GM21528 (cell line): Measurements from ENCODE around the gene ZSWIM6.
"Not testable (repeated sequence)": the region's sequence is repeated elsewhere in the genome, so short reads cannot be mapped to it uniquely, and the experiment has no call there.

Source experiments
- ATAC-seq: cut with Tn5 transposase; IDR thresholded peaks from one replicate; pipeline ENCODE4 v1.9.1; 2021; ENCODE audit warnings: mild to moderate bottlenecking, moderate library complexity; ENCODE audit not compliant: unreplicated experiment, low FRiP score

The ZSWIM6 gene

DNA sequence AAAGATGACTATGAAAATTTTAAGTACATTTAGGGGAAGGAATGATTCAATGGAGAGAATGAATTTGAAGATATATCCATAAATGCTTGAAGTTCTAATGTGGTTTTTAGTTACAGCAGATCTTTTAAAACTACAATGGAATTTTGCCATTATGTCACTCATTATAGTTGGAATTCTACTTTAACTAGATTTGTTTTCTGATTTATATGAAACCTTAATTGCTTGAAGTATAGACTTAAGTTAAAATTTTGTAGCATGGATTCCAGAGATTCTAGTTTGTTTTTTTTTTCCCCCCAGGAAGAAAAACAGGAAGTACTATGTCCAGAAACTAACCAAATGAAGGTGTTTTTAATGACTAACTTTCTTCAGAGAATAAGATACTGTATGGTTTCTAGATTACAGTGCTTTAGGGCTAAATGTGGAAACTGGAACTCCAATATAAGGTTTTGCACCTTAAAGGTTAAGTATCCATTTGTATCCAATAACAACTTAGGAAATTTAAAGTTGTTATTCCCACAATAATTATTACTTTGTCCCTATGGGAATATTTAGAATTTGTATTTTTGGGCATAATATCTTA is 70.3 kb downstream of the ZSWIM6 start:
- no peak for ATAC-seq

DNA sequence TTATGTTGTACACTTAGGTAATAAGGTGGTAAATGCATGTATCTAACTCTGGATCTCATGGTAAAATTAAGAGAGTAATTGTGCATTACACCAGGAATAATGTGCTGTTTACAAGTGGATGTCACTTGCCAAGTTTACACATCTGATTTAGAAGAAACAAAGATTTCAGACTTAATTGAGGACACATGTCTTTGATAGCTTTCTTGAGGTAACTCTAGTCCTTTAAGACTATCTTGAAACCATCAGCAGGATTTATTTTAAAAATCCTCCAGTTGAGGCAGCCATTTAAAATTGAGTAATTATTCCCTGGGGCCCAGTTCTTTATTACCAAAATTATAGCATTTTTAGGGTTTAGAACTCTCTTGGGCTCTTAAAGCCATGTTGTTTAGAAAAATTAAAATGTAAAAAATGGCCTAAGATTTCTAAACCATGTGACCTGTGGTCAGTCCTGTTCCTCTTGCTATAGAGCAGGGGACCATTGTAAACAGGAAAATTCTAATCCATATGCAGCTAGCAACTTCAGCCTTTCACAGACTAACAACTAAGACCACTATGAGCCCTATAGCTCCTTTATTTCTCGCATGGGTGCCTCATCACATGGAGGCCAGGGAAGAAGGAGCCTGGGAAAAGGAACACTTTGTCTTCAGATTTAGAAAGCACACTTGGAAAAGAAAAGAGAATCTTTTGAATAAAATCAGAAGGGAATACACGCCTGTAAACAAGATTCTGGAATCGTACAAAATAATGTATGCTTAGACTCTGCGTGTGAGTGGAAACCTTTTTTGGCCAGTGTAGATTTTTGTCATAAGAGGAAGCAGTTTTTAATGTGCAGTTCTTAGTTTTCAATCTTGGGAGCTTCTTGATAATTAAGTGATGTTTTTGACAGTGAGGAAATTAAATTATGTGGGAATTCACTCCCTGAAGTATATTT is 71.2 kb downstream of the ZSWIM6 start:
- ATAC-seq: no peak

DNA sequence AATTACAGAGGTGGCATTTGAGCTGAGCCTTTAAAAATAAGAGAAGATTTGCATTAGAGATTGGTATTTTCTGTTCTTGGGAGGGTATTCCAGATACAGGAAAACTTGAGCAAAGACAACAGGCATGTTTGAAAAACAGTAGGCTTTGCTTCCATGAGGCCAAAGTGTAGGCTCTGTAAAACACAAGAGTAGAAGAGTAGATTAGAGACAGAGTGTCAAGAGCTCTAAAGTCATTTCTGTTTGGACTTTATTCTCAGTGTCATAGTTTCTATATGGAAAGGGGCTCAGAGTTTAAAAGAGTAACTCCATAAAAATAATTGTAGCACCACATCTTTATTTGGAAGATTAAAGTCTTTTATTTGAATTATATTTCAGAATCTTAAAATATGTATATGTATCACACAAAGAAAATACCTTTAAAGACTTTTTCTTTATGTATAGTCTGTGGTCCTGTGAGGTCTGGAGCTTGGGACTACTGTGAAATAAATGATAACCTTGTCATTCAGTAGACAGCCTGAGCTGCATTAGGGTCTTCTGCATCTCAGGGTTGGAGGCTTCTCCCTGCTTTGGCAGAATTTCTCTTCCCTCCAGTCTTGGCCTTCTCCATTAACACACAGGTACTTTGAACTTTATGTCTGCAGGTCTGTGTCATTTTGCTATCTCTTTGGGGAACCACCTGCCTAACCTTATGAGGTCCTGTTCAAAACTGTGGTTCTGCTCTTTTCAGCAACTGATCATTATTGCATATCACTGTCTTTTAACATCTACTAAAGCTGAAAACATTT is 73.6 kb downstream of the ZSWIM6 start:
- ATAC-seq: no peak

DNA sequence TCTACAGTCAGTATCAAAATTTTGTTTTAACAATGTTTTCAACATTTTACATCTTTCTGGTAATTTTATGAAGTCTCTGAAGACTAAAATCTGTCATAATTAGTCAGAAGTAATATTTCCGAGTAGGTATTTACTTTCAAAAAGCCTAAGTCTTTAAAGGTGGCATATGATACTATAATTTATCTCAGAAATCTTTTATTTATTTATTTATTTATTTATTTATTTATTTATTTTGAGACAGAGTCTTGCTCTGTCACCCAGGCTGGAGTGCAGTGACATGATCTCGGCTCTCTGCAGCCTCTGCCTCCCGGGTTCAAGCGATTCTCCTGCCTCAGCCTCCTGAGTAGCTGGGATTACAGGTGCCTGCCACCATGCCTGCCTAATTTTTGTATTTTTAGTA is 74.4 kb downstream of the ZSWIM6 start:
- not testable (repeated sequence) for ATAC-seq

DNA sequence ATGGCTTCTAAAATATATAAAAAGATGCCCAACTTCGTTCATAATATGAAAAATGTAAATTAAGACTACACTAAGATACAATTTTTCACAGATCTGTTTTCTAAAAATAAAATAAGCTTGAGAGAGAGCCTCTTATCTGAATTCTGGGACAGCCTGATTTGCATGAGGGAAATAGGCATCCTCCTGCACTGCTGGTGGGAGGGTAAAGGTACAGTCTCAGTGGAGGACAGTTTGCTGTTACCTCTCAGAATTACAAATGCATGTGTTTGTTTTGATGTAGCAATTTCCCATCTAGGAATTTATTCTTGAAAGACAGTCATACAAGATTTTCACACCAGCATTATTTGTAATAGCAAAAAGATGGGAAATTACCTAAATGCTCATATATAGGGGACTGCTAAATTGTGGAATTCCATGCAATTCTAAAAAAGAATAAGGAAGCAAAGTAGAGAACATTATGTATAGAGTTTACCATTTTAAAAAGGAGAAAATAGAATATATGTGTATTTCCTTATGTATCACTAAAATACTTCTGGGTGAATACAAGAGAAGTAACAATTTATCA is 75.7 kb downstream of the ZSWIM6 start:
- no peak for ATAC-seq

DNA sequence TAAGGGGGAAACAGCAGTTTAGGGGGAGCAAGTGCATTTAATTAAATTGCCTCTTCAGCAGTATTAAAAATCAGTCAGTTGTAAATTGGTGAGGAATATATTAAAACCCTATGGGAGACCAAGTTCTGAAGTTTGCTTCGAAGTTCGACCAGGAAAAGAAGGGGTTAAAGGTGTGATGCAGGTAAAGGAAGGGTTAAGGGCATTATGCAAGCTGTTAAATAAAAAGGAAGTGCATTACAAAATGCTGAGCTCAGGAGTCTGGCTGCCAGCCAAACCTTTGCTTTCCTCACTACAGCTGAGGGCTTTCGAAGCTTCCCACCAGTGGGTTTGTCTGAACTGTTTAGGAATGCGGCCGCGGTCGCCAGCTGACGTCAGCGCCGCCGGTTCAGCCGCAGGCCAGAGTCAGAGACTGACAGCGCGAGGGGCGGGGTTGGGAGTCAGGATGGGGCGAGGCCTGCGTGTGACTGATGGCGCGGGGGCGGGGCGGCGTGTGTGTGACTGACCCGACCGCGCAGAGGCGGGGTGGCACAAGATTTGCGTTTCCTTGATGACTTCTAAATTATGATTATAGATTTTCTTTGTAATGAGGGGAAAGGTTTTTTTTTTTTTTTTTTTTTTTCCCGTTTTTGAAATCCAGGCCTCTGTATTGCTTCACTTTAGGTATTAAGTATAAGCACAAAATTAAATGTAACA is 76.6 kb downstream of the ZSWIM6 start:
- ATAC-seq: peak; percentile 99

DNA sequence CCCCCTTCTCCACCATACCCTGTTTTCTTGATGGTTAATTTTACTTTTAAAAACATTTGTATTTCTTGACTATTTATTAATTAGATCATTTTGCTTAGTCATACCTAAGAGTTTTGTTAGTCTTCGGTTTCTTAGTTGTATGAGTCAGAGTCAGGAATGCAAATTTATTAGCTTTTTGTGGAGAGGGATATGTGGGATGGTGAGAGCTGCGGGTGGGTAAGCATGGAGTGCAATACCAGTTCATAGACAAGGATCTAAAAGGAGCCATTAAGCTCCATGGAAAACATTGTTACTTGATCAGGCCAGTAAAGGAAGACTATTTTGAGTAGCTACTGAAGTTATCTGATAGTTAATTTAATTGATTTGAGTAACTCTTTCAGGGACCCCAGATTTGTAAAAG is 77.5 kb downstream of the ZSWIM6 start:
- no peak for ATAC-seq

DNA sequence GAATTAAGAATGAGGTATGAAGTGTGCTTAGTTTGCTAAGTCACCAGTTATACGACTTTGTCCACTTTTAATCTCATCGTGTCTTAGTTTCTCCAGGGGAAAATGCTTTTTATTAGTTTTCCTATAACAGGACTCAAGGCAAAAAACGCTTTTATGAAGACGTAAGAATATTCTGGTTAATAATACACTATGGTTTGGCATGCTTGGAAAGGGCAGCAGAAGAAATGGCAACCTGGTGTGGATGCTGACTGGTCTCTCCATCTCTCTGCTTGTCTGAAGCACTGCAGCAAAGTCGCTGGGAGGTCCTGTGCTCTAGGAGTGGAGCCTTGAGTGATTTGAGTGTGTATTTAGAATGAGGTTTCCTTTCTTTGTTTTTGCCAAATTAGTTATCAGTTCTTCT is 78.8 kb downstream of the ZSWIM6 start:
- no peak for ATAC-seq

DNA sequence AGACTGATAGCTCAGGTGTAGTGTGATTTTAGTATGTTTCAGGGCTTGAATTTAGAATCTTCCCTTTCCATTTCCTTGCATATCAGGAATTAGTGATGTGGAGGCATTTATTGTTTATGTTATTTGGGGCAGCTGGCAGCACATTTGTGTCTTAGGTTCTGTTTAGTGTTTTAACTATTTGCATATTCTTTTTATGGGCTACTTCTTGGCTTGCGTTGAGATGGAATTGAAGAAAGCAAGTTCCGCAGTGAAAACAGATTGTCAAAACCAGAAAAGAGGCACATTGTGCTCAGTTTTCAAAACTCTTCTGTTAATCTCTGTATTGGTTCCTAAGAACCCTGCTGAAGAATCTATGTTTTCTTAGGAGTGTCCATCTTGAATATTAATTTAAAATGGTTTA is 80.3 kb downstream of the ZSWIM6 start:
- ATAC-seq: no peak

DNA sequence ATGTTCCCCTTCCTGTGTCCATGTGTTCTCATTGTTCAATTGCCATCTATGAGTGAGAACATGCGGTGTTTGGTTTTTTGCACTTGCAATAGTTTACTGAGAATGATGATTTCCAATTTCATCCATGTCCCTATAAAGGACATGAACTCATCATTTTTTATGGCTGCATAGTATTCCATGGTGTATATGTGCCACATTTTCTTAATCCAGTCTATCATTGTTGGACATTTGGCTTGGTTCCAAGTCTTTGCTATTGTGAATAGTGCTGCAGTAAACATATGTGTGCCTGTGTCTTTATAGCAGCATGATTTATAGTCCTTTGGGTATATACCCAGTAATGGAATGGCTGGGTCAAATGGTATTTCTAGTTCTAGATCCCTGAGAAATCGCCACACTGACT is 81.1 kb downstream of the ZSWIM6 start:
- ATAC-seq: not testable (repeated sequence)

DNA sequence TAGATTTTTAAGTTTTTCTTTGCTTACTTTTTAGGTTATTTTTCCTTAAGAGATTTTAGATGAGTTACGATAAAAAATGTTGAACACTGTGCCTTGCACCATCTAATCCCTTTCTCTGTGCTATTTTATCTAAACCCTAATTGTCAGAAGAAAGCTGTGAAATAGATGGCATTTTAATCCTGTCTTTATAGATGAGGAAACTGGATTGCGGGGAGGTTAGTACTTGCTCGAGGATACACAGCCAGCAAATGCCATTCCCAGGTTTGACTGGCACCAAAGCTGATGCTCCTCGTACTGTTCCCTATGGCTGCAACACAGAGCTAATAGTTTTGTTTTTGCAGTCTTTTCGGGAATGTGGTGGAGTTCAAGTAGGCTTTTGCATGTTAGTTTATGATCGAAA is 82.7 kb downstream of the ZSWIM6 start:
- ATAC-seq: no peak

DNA sequence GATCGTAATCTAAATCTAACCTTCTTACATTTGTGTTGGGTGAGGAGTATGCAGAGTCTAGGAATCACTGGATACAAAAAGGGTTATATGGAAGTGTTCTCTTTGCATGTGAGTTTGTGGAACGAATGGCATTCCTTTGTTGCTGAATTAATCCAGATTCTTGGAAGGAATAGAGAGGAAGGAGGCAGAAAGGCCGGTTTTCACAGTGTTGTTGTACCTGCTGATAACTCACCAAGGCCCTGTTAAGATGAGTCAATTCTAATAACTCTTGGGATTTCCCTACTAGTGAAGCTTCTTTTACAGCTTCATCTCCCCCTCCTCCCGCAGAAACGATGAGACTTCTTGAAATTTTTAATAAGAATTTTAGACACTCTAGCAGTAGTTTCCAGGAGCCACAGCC is 84.0 kb downstream of the ZSWIM6 start:
- ATAC-seq: no peak

DNA sequence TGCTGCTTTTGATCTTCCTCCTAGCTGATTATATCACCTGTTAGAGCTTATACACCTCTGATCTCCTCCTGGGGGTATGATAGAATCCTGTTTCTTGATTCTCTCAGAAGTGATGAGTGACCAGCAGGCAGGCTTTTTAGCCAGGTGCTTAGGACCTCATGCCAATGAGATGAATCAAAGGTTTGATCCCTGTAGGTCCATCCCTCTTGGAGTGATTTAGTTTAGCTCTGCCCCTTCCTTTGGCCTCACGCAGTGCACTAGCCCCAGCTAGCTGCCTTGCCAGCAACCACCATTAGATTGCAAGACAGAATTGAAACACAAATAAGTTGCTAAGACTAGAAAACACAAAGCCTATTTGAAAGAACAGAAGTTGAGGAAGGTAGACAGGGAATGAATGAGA is 84.4 kb downstream of the ZSWIM6 start:
- no peak for ATAC-seq

DNA sequence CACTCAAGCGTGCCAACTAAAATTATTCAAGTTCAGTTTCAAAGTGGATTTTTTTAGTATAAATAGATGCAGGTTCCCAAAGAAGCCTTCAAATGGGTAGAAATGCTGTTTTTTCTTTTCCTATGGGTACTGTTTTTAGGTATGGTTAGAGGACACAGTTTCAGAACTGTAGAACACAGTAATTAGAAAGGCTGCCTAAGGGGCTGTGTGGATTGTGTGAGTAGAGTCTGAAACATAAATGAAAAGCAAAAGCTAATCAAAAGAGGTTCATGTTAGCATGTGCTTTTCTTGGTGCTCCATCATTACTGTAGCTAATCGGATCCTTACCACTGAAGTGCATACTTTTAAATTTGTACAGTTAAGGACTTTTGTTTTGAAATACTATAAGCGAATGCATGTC is 85.3 kb downstream of the ZSWIM6 start:
- ATAC-seq: no peak

DNA sequence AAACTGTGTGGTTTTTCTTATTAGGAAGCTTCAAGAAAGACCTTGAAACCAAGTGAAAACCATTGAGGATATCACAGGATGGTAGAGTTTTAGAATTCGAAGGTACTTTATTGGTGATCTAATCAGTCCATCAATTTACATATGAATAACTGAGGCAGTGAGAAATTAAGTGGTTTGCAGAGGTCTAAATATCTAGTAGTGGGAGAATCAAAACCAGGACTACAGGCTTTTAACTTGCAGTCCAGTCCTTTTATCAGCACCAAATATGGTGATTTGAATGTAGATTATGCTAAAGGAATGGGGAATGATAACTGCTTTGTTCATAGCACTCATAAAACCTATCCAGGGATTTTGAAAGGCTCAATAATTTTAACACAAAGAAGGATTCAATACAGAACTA is 85.8 kb downstream of the ZSWIM6 start:
- no peak for ATAC-seq

DNA sequence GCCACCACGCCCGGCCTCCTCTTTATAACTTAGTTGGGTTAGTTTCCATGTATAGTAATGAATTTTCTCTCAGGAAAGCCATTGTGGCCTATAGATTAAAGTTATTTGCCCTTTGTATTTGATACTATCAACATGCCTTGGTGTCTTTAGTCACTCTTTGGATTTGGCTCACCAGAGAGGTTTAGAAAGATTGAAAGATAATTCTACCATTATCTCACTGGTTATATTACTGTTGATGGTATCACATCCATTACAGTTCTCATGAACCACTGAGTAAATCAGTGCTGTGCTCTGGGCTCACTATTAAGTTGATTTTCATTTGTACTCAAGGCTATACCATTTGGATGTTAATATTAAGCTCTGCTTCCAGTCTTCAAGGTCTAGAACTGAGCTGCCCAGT is 87.0 kb downstream of the ZSWIM6 start:
- no peak for ATAC-seq

DNA sequence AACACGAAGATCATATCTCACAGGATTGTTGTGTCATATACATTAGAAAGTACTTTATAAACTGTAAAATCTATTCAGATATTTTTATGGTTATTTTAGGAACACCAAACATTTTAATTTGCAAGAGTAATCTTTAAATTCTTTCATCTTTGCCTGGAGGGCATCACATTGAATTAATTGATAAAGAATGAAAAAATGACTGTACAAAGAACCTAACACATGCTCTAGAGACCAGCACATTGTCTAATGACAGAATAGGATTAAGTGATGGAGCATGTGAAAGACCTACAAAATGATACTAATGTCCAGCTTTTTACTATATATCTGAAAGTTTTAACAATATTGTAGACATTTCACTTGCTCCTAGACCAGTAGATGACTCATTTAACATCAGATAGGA is 88.0 kb downstream of the ZSWIM6 start:
- ATAC-seq: no peak

DNA sequence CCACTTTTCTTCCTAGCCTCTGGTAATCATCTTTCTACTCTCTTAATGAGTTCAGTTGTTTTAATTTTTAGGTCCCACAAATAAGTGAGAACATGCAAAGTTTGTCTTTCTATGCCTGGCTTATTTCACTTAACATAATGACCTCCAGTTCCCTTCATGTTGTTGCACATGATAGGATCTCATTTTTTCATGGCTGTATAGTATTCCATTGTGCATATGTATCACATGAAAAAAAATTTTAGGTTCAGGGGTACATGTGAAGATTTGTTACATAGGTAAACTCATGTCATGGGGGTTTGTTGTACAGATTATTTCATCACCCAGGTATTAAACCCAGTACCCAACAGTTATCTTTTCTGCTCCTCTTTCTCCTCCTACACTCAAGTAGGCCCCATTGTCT is 89.2 kb downstream of the ZSWIM6 start:
- not testable (repeated sequence) for ATAC-seq

DNA sequence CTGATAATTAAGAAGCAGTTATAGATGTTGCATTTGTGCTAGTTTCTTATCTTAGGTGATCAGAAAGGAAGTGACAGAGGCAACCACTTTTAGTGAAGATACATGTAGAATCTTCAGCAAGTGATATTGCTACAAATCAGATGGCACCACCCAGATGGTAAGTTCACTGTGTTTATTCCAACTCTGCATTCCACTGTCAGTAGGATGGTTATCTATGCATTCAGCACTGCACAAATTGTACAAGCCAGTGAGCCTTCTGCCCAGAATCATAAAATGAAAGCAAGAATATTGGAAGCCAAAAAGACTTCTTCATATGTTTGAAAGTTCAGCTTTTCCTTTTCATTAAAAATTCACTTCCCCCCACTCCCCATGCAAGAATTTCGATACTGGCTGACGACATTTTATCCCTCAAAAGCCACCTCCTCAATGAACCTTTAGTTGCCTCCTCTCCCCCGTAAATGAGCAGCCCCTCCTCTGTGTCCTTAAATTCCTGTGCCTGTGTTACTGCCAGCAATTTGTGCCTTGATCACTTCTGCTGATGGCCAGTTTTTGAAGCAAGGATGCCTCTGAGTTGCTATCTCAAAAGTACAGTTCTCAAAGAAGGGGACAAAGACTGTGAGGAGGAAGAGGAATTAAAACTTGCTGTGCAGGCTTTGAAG is 91.6 kb downstream of the ZSWIM6 start:
- no peak for ATAC-seq

DNA sequence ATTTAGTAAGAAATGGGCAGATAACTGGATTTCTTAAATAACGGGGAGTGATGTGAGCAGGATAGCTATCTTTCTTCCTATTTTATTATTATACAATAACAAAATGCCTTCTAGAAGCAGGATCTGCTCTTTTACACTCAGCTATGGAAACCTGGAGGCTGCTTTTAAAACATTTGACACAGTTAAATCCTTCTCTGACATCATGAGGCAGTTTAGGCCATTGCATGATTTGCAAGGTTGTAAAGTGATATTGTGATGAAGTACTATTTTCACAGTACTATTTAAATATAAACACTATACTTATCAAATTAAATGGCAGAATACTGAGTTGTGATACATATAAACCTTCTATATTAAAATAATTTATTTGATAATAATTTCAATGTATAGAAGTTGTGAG is 93.9 kb downstream of the ZSWIM6 start:
- no peak for ATAC-seq
